Measurements from ENCODE around the gene SYNJ1.

DNA sequence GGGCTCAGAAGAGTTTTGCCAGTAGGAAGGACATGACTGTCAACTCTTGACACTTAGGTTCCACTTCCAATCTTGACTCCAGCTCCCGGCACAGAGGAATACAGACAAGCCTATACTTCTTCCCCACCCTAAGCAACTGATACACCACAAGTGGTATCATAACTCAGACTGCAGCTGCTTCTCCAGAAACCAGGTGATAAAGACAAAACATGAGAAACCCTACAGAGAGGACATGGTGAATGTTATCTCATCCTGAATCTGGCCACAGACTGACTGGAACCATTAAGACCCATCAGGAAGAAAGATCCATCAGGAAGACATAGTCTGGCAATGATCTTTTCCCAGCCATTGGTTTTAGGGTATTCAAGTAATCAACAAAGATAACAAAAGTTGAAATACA is 30.0 kb upstream of the SYNJ1 start:
- no peak for TF ChIP-seq POLR2AphosphoS5 (IDR thresholded peaks at IDR 0.05; ENCODE audit: low read depth, low read length)
- TF ChIP-seq SIN3A (IDR thresholded peaks at IDR 0.05; ENCODE audit: borderline replicate concordance, insufficient read depth, low read length): no peak
- TF ChIP-seq, protein P1, sequence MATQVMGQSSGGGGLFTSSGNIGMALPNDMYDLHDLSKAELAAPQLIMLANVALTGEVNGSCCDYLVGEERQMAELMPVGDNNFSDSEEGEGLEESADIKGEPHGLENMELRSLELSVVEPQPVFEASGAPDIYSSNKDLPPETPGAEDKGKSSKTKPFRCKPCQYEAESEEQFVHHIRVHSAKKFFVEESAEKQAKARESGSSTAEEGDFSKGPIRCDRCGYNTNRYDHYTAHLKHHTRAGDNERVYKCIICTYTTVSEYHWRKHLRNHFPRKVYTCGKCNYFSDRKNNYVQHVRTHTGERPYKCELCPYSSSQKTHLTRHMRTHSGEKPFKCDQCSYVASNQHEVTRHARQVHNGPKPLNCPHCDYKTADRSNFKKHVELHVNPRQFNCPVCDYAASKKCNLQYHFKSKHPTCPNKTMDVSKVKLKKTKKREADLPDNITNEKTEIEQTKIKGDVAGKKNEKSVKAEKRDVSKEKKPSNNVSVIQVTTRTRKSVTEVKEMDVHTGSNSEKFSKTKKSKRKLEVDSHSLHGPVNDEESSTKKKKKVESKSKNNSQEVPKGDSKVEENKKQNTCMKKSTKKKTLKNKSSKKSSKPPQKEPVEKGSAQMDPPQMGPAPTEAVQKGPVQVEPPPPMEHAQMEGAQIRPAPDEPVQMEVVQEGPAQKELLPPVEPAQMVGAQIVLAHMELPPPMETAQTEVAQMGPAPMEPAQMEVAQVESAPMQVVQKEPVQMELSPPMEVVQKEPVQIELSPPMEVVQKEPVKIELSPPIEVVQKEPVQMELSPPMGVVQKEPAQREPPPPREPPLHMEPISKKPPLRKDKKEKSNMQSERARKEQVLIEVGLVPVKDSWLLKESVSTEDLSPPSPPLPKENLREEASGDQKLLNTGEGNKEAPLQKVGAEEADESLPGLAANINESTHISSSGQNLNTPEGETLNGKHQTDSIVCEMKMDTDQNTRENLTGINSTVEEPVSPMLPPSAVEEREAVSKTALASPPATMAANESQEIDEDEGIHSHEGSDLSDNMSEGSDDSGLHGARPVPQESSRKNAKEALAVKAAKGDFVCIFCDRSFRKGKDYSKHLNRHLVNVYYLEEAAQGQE (IDR thresholded peaks at IDR 0.05; ENCODE audit: insufficient read depth in 1 of 2, low read depth in 2 of 2, low read length in 2 of 2): no peak
- no peak for TF ChIP-seq TAF1 (IDR thresholded peaks at IDR 0.05; ENCODE audit: borderline replicate concordance, insufficient read depth, low read length)
- TF ChIP-seq FOXP2 (optimal IDR thresholded peaks at IDR 0.05; ENCODE audit: borderline replicate concordance, extremely low read depth, extremely low read length, insufficient read depth): no peak

Measured in PFSK-1 (cell line).